ENCODE data around the gene CD6.

CD6 gene

DNA sequence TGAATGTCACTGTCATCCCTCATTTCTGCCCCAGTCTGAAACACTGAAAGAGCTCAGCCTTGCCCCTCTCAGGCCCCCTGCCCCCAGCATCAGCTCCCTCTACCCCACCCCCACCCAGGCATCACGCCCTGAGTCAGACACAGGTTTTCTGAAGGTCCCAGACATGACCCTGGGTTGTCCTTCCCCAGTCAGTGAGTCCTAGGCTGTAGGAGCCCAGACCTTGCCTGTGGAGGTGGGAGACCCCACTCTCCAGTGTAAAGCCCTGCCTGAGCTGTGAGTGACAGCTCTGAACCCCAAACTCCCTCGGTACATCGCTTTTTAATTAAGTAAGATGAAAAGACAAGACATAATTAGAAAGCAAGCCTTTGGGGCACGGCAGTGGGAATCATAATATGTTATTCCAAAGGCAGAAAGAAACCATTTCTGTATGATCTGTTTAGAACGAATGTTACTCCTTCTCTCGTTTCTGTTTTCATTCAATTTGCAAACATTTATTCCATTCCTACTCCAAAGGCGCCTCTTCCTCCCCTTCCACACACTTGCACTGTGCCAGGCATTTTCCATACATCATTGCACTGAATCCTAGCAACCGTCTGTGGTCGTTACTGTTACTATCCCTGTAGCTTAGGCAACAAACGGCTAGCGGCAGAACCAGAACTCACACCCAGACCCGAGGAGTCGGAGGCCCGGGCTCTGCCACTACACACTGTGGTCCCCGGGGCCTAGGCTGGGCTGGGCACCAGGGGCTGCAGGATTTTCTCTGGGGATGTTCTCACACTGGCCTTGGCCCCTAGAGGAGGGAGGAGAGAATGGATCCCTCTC lies 63.4 kb downstream of the CD6 start:
- TF ChIP-seq, protein P1, sequence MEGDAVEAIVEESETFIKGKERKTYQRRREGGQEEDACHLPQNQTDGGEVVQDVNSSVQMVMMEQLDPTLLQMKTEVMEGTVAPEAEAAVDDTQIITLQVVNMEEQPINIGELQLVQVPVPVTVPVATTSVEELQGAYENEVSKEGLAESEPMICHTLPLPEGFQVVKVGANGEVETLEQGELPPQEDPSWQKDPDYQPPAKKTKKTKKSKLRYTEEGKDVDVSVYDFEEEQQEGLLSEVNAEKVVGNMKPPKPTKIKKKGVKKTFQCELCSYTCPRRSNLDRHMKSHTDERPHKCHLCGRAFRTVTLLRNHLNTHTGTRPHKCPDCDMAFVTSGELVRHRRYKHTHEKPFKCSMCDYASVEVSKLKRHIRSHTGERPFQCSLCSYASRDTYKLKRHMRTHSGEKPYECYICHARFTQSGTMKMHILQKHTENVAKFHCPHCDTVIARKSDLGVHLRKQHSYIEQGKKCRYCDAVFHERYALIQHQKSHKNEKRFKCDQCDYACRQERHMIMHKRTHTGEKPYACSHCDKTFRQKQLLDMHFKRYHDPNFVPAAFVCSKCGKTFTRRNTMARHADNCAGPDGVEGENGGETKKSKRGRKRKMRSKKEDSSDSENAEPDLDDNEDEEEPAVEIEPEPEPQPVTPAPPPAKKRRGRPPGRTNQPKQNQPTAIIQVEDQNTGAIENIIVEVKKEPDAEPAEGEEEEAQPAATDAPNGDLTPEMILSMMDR (conservative IDR thresholded peaks at IDR 0.05) = no peak
- H3K27ac ChIP-seq = no peak overlapping the region

DNA sequence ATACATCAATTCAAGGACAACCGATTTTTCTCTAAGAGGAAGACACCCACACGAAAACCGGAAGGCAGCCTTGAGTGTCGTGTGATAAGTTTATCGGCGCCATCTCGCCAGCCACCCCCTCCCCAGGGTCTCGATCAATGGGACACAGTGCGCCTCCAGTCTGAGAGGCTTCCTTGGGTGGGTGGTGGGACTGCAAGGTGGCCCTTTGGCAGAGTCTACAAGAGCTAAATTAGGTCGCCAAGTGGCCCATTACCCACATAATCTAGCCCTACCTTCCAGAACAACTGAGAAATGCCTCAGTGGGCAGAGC lies 64.0 kb downstream of the CD6 start:
- no peak overlapping the region for H3K27ac ChIP-seq
- TF ChIP-seq, protein P1 (conservative IDR thresholded peaks at IDR 0.05) = no peak

- no peak overlapping the region for H3K27ac ChIP-seq
- TF ChIP-seq, protein P1 (conservative IDR thresholded peaks at IDR 0.05) = no peak
Observed at GRCh38 chr11:61037441-61038093, 66.1 kb downstream of the CD6 start.

DNA sequence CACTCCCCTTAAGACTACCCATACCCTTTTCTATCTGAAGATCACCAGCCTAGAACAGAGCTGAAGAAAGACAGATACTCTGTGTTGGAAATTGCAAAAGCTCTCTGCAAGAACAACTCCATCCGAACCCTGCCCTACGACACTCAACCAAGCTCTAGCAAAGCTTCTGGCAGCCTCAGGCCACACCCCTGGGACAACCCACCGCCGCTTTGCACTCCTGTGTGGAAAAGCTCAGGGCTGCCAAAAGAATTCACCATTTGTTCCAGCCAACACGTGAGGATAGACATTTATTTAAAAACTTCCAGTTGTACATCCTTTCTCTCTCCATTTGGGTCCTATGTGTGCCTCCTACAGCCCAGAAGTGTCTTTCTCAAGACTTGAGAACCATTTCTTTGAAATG lies 68.4 kb downstream of the CD6 start:
- no peak overlapping the region for H3K27ac ChIP-seq

GRCh38 chr11:61041755-61042518 lies 70.5 kb downstream of the CD6 start:
- TF ChIP-seq, protein P1 (conservative IDR thresholded peaks at IDR 0.05) = no peak
- H3K27ac ChIP-seq = 0 out of 2 replicates have a peak overlapping the region, but pooled peaks have one; percentile 26

More for the DNA sequence above, 68.4 kb downstream of the CD6 start:
- TF ChIP-seq, protein P1 (conservative IDR thresholded peaks at IDR 0.05) = no peak

DNA sequence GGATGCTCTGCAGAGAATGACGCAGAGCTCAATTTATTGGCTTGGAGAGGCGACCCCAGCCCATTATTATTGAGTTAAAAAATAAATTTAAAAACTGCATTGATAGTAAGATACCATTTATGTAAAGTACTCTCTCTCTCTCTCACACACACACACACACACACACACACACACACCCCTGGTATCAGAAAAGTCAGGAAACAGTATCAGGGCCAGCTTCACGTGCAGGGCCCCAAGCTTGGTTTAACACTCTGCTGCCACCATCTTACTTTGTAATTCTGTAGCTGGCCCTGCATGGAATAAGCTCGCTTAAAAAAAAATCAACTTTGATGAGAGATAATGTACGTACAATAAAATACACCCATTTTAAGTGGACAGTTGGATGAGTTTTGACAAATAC lies 71.1 kb downstream of the CD6 start:
- TF ChIP-seq, protein P1 (conservative IDR thresholded peaks at IDR 0.05) = no peak

GRCh38 chr11:61042961-61043540 lies 71.6 kb downstream of the CD6 start:
- TF ChIP-seq, protein P1 (conservative IDR thresholded peaks at IDR 0.05) = no peak
- no peak overlapping the region for H3K27ac ChIP-seq

More for the DNA sequence above, 71.1 kb downstream of the CD6 start:
- H3K27ac ChIP-seq = no peak overlapping the region

Measured in VCaP (cell line).